ENCODE data around the gene LIMCH1.

GRCh38 chr4:41681054-41681453 is 143.1 kb downstream of the LIMCH1 start:
- TF ChIP-seq POLR2A (IDR thresholded peaks at IDR 0.05; ENCODE audit: low read depth, low read length) (no peak), POLR2AphosphoS5 (IDR thresholded peaks at IDR 0.05; ENCODE audit: low read depth, low read length) (no peak), TAF1 (IDR thresholded peaks at IDR 0.05; ENCODE audit: borderline replicate concordance, low read depth, low read length) (no peak)
